Measurements from ENCODE around the gene PPIP5K2.

DNA sequence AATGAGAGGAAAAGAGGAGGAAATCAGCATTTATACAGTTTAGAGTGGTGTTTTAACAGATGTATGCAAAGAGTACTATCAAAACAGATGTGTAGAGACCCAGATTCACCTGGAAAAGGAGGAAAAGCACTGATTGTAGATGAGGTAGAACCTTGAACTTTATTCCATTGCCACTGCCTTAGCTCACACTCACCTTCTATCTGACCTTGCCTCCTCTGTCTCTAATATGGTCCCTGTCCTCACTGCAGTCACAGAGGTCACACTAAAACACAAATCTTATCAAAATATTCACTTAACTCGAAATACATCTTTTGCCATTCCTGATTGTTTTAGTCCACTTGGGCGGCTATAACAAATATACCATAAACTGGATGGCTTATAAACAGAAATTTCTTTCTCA lies 7.2 kb upstream of the PPIP5K2 start:
- TF ChIP-seq, protein P1, sequence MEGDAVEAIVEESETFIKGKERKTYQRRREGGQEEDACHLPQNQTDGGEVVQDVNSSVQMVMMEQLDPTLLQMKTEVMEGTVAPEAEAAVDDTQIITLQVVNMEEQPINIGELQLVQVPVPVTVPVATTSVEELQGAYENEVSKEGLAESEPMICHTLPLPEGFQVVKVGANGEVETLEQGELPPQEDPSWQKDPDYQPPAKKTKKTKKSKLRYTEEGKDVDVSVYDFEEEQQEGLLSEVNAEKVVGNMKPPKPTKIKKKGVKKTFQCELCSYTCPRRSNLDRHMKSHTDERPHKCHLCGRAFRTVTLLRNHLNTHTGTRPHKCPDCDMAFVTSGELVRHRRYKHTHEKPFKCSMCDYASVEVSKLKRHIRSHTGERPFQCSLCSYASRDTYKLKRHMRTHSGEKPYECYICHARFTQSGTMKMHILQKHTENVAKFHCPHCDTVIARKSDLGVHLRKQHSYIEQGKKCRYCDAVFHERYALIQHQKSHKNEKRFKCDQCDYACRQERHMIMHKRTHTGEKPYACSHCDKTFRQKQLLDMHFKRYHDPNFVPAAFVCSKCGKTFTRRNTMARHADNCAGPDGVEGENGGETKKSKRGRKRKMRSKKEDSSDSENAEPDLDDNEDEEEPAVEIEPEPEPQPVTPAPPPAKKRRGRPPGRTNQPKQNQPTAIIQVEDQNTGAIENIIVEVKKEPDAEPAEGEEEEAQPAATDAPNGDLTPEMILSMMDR (conservative IDR thresholded peaks at IDR 0.05), result no peak
- TF ChIP-seq ZFX (IDR thresholded peaks at IDR 0.05), result no peak

All from C4-2B (cell line).